Measurements from ENCODE around the gene MEF2C.

Gene MEF2C

DNA sequence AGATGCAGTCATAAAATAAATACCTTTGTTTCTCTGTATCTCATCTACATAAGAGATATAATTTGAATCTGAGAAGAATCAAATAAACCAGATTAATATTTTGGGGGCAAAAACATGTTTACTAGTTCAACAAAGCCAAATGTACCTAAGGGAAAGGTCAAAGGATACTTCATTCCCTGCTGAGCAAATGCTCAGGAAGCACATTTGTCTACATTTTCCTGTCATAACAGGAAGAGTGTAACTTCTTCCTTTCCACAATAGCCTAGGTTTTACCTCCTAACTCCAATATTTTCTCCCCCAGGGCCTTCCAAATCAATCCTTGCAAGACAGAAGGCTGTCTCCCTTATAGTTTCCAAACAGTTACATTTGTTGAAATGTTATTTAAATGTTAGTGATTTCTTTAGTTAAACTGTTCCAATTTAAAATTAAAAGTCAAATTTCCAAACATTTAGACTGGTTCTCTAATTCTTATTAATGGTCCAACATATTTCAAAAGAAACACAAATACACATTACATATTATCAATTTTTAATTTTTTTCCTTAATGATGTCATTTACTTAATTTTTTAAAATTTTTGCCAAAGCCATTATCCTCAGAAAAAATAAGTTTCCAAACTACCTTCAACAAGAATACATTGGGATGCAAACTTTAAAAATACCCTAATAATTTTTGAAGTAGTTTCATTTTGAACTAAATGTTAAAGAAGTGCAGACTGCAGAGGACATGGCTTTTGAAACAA is 67.8 kb downstream of the MEF2C start:
- no peak for TF ChIP-seq GATA3 (IDR thresholded peaks at IDR 0.05; ENCODE audit: low read depth, low read length)
- no peak for TF ChIP-seq GATA2 (IDR thresholded peaks at IDR 0.05; ENCODE audit: low read depth, low read length)

DNA sequence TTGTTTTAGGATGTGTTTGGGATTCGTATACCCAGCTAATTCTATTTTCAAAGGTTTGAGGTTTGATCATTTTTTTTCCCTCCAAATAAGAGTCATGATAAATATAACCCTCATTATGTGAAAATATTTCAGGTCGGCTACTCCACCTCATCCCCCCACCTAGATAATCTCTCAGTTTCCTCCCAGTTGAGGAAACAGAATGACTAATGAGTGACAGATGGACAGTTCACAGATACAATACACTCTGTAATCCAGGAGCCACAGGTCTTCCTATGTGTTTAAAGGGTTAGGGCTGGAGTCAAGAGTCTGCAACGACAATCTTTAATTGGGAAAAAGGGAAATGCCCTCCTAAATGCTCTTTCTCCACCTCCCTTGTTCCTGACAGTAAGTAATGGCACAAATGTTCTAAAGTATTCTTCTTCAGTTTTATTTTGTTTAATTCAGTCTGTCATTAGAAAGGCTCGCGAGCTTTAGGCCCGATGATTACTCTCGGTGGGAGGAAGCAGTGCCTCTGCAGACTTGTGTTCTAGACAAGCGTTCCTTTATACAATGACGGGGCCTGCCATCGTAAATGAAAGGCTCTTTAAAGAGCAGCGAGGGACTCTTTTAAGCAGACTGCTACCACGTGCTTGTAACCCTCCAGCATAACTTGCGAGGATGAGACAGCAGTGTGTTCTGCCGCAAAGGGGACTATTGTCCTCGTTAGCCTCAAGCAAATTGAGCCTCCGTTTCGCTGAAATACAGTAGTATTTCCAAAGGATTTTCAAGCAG is 69.0 kb downstream of the MEF2C start:
- no peak for TF ChIP-seq GATA2 (IDR thresholded peaks at IDR 0.05; ENCODE audit: low read depth, low read length)
- TF ChIP-seq GATA3 (IDR thresholded peaks at IDR 0.05; ENCODE audit: low read depth, low read length) = no peak

DNA sequence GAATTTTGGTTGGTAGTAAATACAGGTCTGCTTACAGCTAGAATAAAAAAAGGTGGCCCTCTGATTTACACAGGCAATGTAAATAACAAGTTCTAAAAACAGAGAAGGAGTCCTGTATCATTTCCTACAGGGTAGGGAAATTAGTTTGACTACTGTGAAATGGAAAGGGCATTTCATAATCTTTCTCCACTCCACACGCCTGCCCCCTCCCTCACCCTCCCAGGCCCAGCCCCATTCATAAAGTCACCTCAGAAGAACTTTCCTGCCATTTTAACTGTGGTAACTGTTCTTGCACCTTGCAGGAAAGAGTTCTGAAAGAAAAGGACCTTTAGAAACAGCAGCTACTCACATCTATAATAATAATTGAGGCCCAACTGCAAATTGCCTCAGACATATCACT is 69.7 kb downstream of the MEF2C start:
- TF ChIP-seq GATA3 (IDR thresholded peaks at IDR 0.05; ENCODE audit: low read depth, low read length) = no peak
- TF ChIP-seq GATA2 (IDR thresholded peaks at IDR 0.05; ENCODE audit: low read depth, low read length) = no peak

DNA sequence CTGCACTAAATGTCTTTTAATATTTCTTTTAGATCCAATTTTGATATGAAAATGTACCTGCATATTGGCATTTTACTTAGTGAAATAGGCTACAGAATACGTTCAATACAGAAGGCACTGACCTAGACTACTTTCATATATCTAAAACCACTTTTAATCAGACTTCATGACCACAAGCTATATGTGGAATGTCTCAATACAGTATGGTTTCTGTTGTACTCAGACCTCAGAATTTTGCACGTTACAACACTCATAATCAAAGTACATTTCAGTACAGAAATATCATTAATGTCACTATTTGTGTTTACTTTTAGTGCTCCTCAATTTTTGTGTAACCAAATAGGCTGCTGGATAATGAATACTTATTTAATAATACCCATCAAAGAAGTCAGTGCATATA is 74.8 kb downstream of the MEF2C start:
- TF ChIP-seq GATA2 (IDR thresholded peaks at IDR 0.05; ENCODE audit: low read depth, low read length) = no peak

DNA sequence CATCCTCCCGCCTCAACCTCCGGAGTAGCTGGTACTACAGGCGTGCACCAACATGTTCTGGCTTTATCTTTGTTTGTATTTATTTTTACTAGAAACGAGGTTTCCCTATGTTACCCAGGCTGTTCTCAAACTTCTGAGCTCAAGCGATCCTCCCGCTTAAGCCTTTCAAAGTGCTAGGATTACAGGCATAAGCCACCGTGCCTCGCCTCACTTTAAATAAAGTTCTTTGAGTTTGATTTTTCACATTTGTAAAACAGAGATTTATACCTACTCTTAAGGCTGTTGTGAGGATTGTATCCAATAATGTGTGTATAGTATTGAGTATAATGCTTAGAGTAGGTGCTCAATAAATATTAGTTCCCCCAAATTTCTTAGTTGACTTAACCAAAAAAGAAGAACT is 75.7 kb downstream of the MEF2C start:
- TF ChIP-seq GATA2 (IDR thresholded peaks at IDR 0.05; ENCODE audit: low read depth, low read length) (no peak), GATA3 (IDR thresholded peaks at IDR 0.05; ENCODE audit: low read depth, low read length) (no peak)

DNA sequence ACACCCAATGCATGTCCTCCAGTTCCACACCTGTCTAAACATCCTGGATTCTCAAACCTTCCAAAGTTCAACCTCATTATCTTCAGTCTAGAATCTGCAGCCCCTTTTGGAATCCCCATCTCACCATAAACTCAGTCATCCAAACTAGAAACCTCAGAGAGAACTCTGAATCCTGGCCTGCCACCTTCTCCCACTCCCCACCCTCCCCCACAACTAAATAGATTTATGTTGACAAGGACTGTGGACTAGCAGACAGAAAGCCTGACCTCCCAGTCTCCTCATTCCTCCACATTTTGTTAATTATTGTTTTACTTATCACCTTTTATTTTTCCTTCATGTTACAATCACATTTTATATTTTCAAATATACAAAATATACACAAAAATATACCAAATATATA is 76.6 kb downstream of the MEF2C start:
- TF ChIP-seq GATA2 (IDR thresholded peaks at IDR 0.05; ENCODE audit: low read depth, low read length) (no peak), GATA3 (IDR thresholded peaks at IDR 0.05; ENCODE audit: low read depth, low read length) (no peak)

DNA sequence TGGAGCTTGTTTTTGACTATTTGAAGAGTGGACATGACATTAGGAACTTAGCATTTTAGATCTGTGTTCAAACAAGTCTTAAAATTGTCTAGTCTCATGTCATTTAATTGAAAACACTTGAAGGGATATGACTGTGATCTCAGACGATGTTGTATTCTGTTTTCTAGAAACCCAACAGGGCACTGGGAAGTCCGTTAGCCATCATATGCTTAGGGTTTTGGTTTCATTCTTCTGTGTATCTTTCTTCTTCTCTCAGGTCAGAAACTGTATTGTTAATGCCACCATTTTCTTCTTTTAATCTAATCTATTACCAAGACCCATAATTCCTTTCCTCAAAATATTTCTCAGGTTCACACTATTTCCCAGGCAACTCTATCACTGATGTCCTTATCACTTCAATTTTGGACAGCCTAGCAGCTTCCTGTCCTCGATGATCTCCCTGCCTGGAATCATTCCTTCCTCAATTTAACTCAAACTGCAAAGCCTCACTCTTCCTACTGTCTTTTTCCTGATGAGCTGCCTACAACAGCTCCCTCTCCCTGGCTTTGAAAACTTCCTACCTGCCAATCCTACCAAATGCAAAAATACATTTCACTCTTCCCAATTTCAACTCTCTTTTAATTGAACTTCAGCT is 77.7 kb downstream of the MEF2C start:
- TF ChIP-seq GATA2 (IDR thresholded peaks at IDR 0.05; ENCODE audit: low read depth, low read length) = no peak
- no peak for TF ChIP-seq GATA3 (IDR thresholded peaks at IDR 0.05; ENCODE audit: low read depth, low read length)

DNA sequence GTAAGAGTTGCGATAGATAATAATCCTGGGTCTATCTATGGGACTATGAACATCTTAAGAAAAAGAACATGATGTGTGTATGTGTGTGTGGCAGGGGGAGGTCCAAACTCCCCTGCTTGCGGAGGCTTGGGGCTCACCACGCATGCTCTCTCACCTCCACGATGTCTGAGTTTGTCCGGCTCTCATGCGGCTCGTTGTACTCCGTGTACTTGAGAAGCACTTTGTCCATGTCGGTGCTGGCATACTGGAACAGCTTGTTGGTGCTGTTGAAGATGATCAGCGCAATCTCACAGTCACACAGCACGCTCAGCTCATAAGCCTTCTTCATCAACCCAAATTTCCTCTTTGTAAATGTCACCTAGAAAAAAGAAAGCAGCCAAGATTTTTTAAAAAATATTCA is 78.5 kb downstream of the MEF2C start:
- TF ChIP-seq GATA3 (IDR thresholded peaks at IDR 0.05; ENCODE audit: low read depth, low read length) (no peak), GATA2 (IDR thresholded peaks at IDR 0.05; ENCODE audit: low read depth, low read length) (no peak)

DNA sequence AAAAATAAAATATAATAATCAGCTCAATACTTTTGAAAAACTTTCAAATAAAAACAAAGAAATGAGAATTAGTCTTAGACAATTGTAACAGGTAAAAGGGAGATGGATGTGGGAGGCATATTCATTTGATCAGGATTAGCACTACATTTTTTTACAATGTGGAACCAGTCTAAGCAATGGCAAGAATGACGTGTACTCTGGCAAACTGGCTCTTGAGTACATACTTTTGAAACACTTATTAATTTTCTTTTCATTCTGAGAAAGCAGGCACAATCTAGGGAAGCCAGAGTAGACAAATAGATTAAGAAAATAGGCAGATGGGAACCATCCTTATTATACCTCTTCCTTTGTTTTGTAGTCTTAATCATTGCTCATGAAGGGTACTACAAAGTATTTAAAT is 79.7 kb downstream of the MEF2C start:
- TF ChIP-seq GATA2 (IDR thresholded peaks at IDR 0.05; ENCODE audit: low read depth, low read length) (no peak), GATA3 (IDR thresholded peaks at IDR 0.05; ENCODE audit: low read depth, low read length) (no peak)

DNA sequence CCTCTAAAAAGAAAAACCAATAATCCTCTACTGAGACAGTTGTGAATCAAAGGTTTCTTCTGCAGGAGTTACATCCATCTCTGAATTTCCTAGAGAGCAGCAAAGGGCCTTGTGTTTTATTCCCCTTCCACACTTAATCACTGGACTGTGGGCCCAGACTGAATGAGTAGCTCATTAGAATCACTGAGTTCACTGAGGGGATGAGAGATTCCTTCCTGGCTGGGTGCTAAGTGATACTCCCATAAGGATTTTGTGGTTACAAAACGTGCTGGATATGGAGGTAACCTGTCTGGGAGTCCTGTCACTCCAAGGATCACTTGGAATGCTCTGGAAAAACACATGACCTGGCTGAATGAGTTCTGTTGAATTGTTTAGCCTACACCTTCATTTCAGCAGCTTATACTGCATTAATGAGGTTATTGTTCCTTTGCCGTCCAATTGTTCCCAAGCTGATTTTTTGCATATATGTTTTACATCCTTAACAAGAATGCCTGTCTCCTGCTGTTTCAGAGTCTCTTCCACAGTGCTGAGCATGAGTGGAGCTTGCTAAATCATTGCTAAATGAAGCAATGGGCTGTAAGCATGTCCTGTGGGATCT is 82.9 kb downstream of the MEF2C start:
- TF ChIP-seq GATA3 (IDR thresholded peaks at IDR 0.05; ENCODE audit: low read depth, low read length) = no peak

DNA sequence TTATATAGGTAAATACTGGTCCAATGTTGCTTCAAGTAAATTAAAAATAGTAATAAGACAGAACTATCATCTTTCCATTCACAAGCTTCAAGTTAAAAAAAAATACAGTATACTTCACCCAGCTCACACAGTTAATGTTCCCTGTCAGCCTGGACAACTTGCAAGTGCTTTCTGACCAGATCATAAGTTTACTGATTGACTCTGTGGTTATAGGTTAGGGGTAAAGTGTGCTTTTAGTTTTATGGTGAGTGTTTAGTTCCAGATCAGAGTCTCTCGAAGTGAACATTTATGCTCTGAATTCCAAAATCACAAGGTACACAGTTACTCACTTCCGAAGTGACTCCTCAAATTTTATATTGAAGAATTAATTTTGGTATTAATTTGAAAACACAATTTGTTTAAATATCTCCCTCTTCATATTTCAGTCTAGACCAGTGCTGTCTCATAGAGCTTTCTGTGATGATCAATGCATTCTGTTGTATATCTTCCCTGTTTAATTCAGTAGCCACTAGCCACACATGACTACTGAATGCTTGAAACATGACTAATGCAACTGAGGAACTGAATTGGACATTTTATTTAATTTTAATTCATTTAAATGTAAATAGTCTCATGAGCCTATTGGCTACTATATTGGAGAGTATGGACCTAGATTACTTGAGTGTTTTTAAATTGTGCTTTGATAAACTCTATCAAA is 90.7 kb downstream of the MEF2C start:
- no peak for TF ChIP-seq GATA2 (IDR thresholded peaks at IDR 0.05; ENCODE audit: low read depth, low read length)
- TF ChIP-seq GATA3 (IDR thresholded peaks at IDR 0.05; ENCODE audit: low read depth, low read length) = no peak

DNA sequence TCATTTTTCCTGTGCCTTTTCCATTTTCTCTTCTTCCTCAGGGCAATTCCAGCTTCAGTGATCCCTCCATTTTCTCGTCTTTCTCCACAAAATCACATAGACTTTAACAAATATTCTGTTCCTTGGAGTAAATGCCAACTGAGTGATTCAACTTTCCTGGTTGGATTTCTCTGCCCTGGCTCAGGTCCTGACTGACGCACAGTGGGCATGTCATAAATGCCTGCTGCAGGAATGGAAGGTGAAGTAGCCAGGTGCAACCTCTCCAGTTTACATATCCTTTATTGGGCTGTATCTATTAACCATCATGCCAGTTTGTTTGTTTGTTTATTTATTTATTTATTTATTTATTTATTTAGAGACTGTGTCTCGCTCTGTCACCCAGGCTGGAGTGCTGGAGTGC is 95.1 kb downstream of the MEF2C start:
- no peak for TF ChIP-seq GATA2 (IDR thresholded peaks at IDR 0.05; ENCODE audit: low read depth, low read length)
- TF ChIP-seq GATA3 (IDR thresholded peaks at IDR 0.05; ENCODE audit: low read depth, low read length) = no peak

DNA sequence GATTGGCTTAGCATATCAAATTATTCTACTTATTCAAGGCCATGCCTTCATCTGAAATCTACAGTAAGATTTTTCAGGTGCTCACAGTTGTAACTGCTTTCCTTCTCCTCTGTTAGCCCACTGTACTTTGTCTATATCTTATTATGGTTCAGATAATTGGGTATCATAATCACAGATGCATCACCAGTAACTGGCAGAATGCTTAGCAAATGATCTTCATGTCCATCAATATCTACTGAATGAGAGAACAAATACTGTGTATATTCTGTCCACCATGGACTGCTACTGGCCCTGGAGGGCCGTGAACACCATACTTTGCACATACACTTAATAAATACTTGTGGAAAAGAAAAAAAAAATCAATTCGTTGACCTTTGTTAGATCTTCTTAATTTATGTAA is 96.2 kb downstream of the MEF2C start:
- TF ChIP-seq GATA3 (IDR thresholded peaks at IDR 0.05; ENCODE audit: low read depth, low read length) (no peak), GATA2 (IDR thresholded peaks at IDR 0.05; ENCODE audit: low read depth, low read length) (no peak)

Measured in SH-SY5Y (cell line).